ENCODE data around the gene ABHD15. TPM values are rescaled to one million over a fixed set of nuclear protein-coding genes. Genes with fewer than 3 reads are reported as not detected.

Gene ABHD15
- total and polyA plus RNA-seq, 9 of the 15 experiments (the other 6 are each of a cell fraction or from before 2014, with no cell fraction given): 0.85 to 4.2 (median 2.1) TPM

GRCh38 chr17:29568331-29569244, 1.8 kb upstream of the ABHD15 start, which contains the start of gene TP53I13 (continued):
- TF ChIP-seq SMARCC2 (IDR thresholded peaks at IDR 0.05; ENCODE audit: low read depth) (no peak), RB1 (IDR thresholded peaks at IDR 0.05; ENCODE audit: low read depth) (0 out of 2 replicates have a peak, but pooled peaks have one; percentile 43), TOE1 (IDR thresholded peaks at IDR 0.05; ENCODE audit: borderline replicate concordance) (no peak), TOE1 (CRISPR knock-in tag; IDR thresholded peaks at IDR 0.05; ENCODE audit: borderline replicate concordance, low read depth) (no peak), ZBTB17 (CRISPR knock-in tag; IDR thresholded peaks at IDR 0.05) (0 out of 2 replicates have a peak, but pooled peaks have one; percentile 17), TBP (optimal IDR thresholded peaks at IDR 0.05; ENCODE audit: low read depth, low read length) (peak; percentile 45), PBX2 (CRISPR knock-in tag; IDR thresholded peaks at IDR 0.05; ENCODE audit: low read depth) (no peak), PBX2 (tag; conservative IDR thresholded peaks at IDR 0.05; ENCODE audit: low read depth) (no peak), CBX5 (IDR thresholded peaks at IDR 0.05; ENCODE audit: borderline replicate concordance, low read depth) (no peak), CBFA2T2 (conservative IDR thresholded peaks at IDR 0.05) (no peak), ERF (CRISPR knock-in tag; IDR thresholded peaks at IDR 0.05) (0 out of 2 replicates have a peak, but pooled peaks have one; percentile 53), SOX6 (IDR thresholded peaks at IDR 0.05) (no peak), CREM (IDR thresholded peaks at IDR 0.05; ENCODE audit: low read depth) (peak; percentile 34; the same call in 1 of the 2 replicates), CHD2 (IDR thresholded peaks at IDR 0.05; ENCODE audit: low read depth, low read length) (peak; percentile 30; the same call in 1 of the 2 replicates), CTCF (IDR thresholded peaks at IDR 0.05 in 2 of 3, conservative IDR thresholded peaks at IDR 0.05 in 1 of 3; ENCODE audit: insufficient read depth in 2 of 3, low read depth in 1 of 3, low read length in 3 of 3) (peak in 1 of 3 experiments; percentile 5; a peak in 1 of 6 replicates), IRF2 (CRISPR knock-in tag; IDR thresholded peaks at IDR 0.05) (no peak), ZNF583 (CRISPR knock-in tag; IDR thresholded peaks at IDR 0.05) (0 out of 2 replicates have a peak, but pooled peaks have one; percentile 12), HNRNPUL1 (IDR thresholded peaks at IDR 0.05; ENCODE audit: low read length) (no peak)
- TF ChIP-seq, protein P1, sequence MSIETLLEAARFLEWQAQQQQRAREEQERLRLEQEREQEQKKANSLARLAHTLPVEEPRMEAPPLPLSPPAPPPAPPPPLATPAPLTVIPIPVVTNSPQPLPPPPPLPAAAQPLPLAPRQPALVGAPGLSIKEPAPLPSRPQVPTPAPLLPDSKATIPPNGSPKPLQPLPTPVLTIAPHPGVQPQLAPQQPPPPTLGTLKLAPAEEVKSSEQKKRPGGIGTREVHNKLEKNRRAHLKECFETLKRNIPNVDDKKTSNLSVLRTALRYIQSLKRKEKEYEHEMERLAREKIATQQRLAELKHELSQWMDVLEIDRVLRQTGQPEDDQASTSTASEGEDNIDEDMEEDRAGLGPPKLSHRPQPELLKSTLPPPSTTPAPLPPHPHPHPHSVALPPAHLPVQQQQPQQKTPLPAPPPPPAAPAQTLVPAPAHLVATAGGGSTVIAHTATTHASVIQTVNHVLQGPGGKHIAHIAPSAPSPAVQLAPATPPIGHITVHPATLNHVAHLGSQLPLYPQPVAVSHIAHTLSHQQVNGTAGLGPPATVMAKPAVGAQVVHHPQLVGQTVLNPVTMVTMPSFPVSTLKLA (conservative IDR thresholded peaks at IDR 0.05): peak in 1 of 2 experiments; percentile 39; a peak in 1 of 4 replicates
- TF ChIP-seq, protein P2, sequence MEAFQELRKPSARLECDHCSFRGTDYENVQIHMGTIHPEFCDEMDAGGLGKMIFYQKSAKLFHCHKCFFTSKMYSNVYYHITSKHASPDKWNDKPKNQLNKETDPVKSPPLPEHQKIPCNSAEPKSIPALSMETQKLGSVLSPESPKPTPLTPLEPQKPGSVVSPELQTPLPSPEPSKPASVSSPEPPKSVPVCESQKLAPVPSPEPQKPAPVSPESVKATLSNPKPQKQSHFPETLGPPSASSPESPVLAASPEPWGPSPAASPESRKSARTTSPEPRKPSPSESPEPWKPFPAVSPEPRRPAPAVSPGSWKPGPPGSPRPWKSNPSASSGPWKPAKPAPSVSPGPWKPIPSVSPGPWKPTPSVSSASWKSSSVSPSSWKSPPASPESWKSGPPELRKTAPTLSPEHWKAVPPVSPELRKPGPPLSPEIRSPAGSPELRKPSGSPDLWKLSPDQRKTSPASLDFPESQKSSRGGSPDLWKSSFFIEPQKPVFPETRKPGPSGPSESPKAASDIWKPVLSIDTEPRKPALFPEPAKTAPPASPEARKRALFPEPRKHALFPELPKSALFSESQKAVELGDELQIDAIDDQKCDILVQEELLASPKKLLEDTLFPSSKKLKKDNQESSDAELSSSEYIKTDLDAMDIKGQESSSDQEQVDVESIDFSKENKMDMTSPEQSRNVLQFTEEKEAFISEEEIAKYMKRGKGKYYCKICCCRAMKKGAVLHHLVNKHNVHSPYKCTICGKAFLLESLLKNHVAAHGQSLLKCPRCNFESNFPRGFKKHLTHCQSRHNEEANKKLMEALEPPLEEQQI (IDR thresholded peaks at IDR 0.05): no peak
